Stomach (tissue), 19 donors: ENCODE results near the gene MAPK14. TPM values are rescaled to one million over a fixed set of nuclear protein-coding genes. Genes with fewer than 3 reads are reported as not detected.
A peak's percentile ranks its signal among the peaks of the same experiment; 100 is the strongest.
"Not testable (repeated sequence)": the region's sequence is repeated elsewhere in the genome, so short reads cannot be mapped to it uniquely, and the experiment has no call there.

ENCODE experiments used
- DNase-seq, 2 donors: peaks; one replicate each; pipeline versions ENCODE4 v3.0.0 to v3.0.0-alpha.2; 2013 to 2019
- H3K27ac ChIP-seq, 5 donors: fragments of 200-600 bp in 4 of 5; sonication (generic) in 4 of 5; one replicate each; pipeline ENCODE4 v1.5.1; 2013 to 2019; ENCODE audit warnings: mild to moderate bottlenecking in 1 of 5, moderate library complexity in 1 of 5
- H3K27me3 ChIP-seq, 3 donors: fragments of 200-600 bp; sonication (generic); one replicate each; pipeline ENCODE4 v1.5.1; 2017 to 2019; ENCODE audit warnings: mixed run types in 1 of 3
- H3K36me3 ChIP-seq, 4 donors: fragments of 200-600 bp; sonication (generic); 1 replicate in 3 of 4; 2 replicates in 1 of 4; pipeline ENCODE4 v1.5.1; 2016 to 2019
- H3K4me1 ChIP-seq, 4 donors: fragments of 200-600 bp; sonication (generic); one replicate each; pipeline ENCODE4 v1.5.1; 2016 to 2019
- H3K4me3 ChIP-seq, 4 donors: fragments of 200-600 bp; sonication (generic) in 3 of 4; one replicate each; pipeline ENCODE4 v1.5.1; 2016 to 2019; ENCODE audit warnings: mild to moderate bottlenecking in 1 of 4
- H3K9me3 ChIP-seq, 4 donors: fragments of 200-600 bp; sonication (generic); one replicate each; pipeline ENCODE4 v1.5.1; 2016 to 2019
- EP300 ChIP-seq: sonication (generic); formaldehyde crosslinking; IDR thresholded peaks from one replicate; pipeline ENCODE4 v1.6.1; 2017; ENCODE audit warnings: antibody characterized with exemption
- POLR2A ChIP-seq, 4 donors: fragments of 450-650 bp; IDR thresholded peaks; one replicate each; pipeline ENCODE4 v1.6.1; 2016; ENCODE audit warnings: antibody characterized with exemption in 4 of 4, control low read depth in 2 of 4, mild to moderate bottlenecking in 1 of 4, moderate library complexity in 1 of 4
- POLR2AphosphoS5 ChIP-seq, 3 donors: sonication (generic); formaldehyde crosslinking; IDR thresholded peaks; one replicate each; pipeline ENCODE4 v1.6.1; 2016; ENCODE audit warnings: antibody characterized with exemption in 3 of 3
- WGBS, 5 donors: extraction: QIAGEN DNeasy Blood & Tissue Kit in 3 of 5; methylation state at CpG; one replicate each; pipeline versions ENCODE4 v1.1.5 to v1.1.7; 2013 to 2018; 5-methylcytosine and 5-hydroxymethylcytosine counted together
- intact Hi-C: fragments of 100-400 bp; cut with DNase I; formaldehyde crosslinking; loops from one replicate; pipeline ENCODE4 v1.15.1; 2023; ENCODE audit warnings: low total_unique reads
- long read RNA-seq, 10 donors: transcript quantifications; one replicate each; lab custom pipeline, GENCODE V29; 2026
- polyA plus RNA-seq, 3 donors: library from polyadenylated mRNA; stranded (reverse); fragments of 200-250 nt; gene quantifications; one replicate each; pipeline ENCODE4 v1.2.3, GENCODE V29; 2013
- total RNA-seq, 5 donors: library from RNA; depleted of rRNA; stranded (reverse); fragments of >200 nt; gene quantifications; one replicate each; pipeline versions ENCODE4 v1.1.0 to v1.2.3, GENCODE V29; 2014 to 2016
- TF ChIP-seq, protein P1 (sequence below), 7 experiments: fragments of 450-650 bp in 4 of 7; fragments of 200-600 bp in 3 of 7; sonication (generic) in 3 of 7; IDR thresholded peaks; one replicate each; pipeline ENCODE4 v1.5.1; 2016 to 2019; ENCODE audit warnings: antibody characterized with exemption in 7 of 7, control low read depth in 2 of 7, mild to moderate bottlenecking in 1 of 7
- donor health status: healthy with polysubstance abuse.
- donor health status: Bipolar disorder and iron deficiency.
- donor health status: healthy.

MAPK14 gene
- total RNA-seq (100 to 1,000 TPM in 2 of 5 donors, 10 to 100 TPM in 3; 35.6 to 297 (median 57.2) TPM), polyA plus RNA-seq (10 to 100 TPM; 12.3 to 26.1 (median 13.9) TPM)
- long read RNA-seq, donor 1, partial matches to known transcripts, result 0 of 3 reads
- long read RNA-seq, donor 1, other reads (novel, unspliced or antisense), result 0 of 3 reads
- long read RNA-seq, donor 2, full-length matches to known transcripts, result 7 of 7 reads
- long read RNA-seq, donor 2, partial matches to known transcripts, result 0 of 7 reads
- long read RNA-seq, donor 2, other reads (novel, unspliced or antisense), result 0 of 7 reads
- long read RNA-seq, donor 3, partial matches to known transcripts, result 0 of 3 reads
- long read RNA-seq, donor 3, other reads (novel, unspliced or antisense), result 0 of 3 reads
- long read RNA-seq, donor 4, full-length matches to known transcripts, result 1 of 1 reads
- long read RNA-seq, donor 4, partial matches to known transcripts, result 0 of 1 reads
- long read RNA-seq, donor 4, other reads (novel, unspliced or antisense), result 0 of 1 reads
- long read RNA-seq, donor 5, full-length matches to known transcripts, result 7 of 7 reads
- long read RNA-seq, donor 5, partial matches to known transcripts, result 0 of 7 reads
- long read RNA-seq, donor 5, other reads (novel, unspliced or antisense), result 0 of 7 reads
- long read RNA-seq, donor 6, full-length matches to known transcripts, result 15 of 25 reads
- long read RNA-seq, donor 6, partial matches to known transcripts, result 10 of 25 reads
- long read RNA-seq, donor 6, other reads (novel, unspliced or antisense), result 0 of 25 reads
- long read RNA-seq, donor 7, full-length matches to known transcripts, result 5 of 5 reads
- long read RNA-seq, donor 7, partial matches to known transcripts, result 0 of 5 reads
- long read RNA-seq, donor 7, other reads (novel, unspliced or antisense), result 0 of 5 reads
- long read RNA-seq, donor 8, partial matches to known transcripts, result 0 of 3 reads
- long read RNA-seq, donor 8, other reads (novel, unspliced or antisense), result 0 of 3 reads
- long read RNA-seq, donor 9, partial matches to known transcripts, result 0 of 2 reads
- long read RNA-seq, donor 9, other reads (novel, unspliced or antisense), result 0 of 2 reads
- long read RNA-seq, donor 10, partial matches to known transcripts, result 0 of 2 reads
- long read RNA-seq, donor 10, other reads (novel, unspliced or antisense), result 0 of 2 reads

DNA sequence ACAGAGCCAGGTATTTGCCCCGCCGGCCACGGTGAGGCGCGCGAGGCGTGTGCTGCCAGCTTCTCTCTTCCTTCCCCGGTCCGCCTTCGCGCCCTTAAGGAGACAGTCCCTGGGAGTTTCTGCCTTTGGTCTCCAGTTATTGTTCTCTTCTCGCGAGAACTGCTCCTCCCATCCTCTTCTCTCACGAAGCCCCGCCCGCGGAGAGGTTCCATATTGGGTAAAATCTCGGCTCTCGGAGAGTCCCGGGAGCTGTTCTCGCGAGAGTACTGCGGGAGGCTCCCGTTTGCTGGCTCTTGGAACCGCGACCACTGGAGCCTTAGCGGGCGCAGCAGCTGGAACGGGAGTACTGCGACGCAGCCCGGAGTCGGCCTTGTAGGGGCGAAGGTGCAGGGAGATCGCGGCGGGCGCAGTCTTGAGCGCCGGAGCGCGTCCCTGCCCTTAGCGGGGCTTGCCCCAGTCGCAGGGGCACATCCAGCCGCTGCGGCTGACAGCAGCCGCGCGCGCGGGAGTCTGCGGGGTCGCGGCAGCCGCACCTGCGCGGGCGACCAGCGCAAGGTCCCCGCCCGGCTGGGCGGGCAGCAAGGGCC lies at the start of gene MAPK14:
TSS of gene MAPK14 (plus strand) at position 308 of the 587 bp plus-strand sequence. CDS start 350 bp downstream, outside the sequence.
- H3K4me1 ChIP-seq, result peaks cover 23 to 55% (median 34%) of the 10 kb centered on the region in 4 donors
- no peaks in the 10 kb centered on the region for H3K9me3 ChIP-seq
- H3K27ac ChIP-seq, result peak within 1 kb of the TSS; percentile 89 to 96 (median 94)
- intact Hi-C loops, result loop anchor here (5.0 to 10.0 kb wide), 2 partner anchors 70 to 157 kb away; no protein-coding TSS in a partner anchor
- H3K36me3 ChIP-seq, result no peaks in the 10 kb centered on the region
- peak; percentile 99 to 100 for DNase-seq
- H3K27me3 ChIP-seq, result peaks cover 0 to 22% (median 10%) of the 10 kb centered on the region in 3 donors
- 0 to 1% (median 1%) methylated on average over 11 to 62 of the region's 62 CpGs for WGBS, 5 donors
- H3K4me3 ChIP-seq, result peak within 1 kb of the TSS; percentile 87 to 100 (median 96)
- TF ChIP-seq EP300 (no peak), POLR2AphosphoS5 (IDR thresholded peaks at IDR 0.05) (peak; percentile 87 to 98 (median 97)), POLR2A (IDR thresholded peaks at IDR 0.05) (peak in 2 of 4 donors; percentile 66 to 85)
- TF ChIP-seq, protein P1, sequence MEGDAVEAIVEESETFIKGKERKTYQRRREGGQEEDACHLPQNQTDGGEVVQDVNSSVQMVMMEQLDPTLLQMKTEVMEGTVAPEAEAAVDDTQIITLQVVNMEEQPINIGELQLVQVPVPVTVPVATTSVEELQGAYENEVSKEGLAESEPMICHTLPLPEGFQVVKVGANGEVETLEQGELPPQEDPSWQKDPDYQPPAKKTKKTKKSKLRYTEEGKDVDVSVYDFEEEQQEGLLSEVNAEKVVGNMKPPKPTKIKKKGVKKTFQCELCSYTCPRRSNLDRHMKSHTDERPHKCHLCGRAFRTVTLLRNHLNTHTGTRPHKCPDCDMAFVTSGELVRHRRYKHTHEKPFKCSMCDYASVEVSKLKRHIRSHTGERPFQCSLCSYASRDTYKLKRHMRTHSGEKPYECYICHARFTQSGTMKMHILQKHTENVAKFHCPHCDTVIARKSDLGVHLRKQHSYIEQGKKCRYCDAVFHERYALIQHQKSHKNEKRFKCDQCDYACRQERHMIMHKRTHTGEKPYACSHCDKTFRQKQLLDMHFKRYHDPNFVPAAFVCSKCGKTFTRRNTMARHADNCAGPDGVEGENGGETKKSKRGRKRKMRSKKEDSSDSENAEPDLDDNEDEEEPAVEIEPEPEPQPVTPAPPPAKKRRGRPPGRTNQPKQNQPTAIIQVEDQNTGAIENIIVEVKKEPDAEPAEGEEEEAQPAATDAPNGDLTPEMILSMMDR (IDR thresholded peaks at IDR 0.05), result peak in 4 of 7 experiments; percentile 81 to 98 (median 88)

GRCh38 chr6:35980126-35980525 lies 47.5 kb upstream of the MAPK14 start:
- DNase-seq, H3K4me1 ChIP-seq, H3K4me3 ChIP-seq, H3K27ac ChIP-seq, intact Hi-C loops, H3K9me3 ChIP-seq, H3K36me3 ChIP-seq, H3K27me3 ChIP-seq: not testable (repeated sequence)
- WGBS, 5 donors, result 94 to 97% (median 96%) methylated on average over 1 of the region's 1 CpG

- Histone ChIP-seq H3K9me3 (no peaks in the 10 kb centered on the region), H3K27ac (no peak overlapping the region), H3K4me1 (no peaks in the 10 kb centered on the region), H3K27me3 (no peaks in the 10 kb centered on the region), H3K36me3 (no peaks in the 10 kb centered on the region), H3K4me3 (no peak overlapping the region)
- no peak for TF ChIP-seq POLR2A (IDR thresholded peaks at IDR 0.05)
- TF ChIP-seq, protein P1 (IDR thresholded peaks at IDR 0.05), result no peak
- no peak for TF ChIP-seq EP300
- no peak for TF ChIP-seq POLR2AphosphoS5 (IDR thresholded peaks at IDR 0.05)
- WGBS, 5 donors, result 88 to 93% (median 90%) methylated on average over 6 of the region's 6 CpGs
- intact Hi-C loops, result no loop called here
- DNase-seq, result no peak
Observed at GRCh38 chr6:35980991-35981645, 46.5 kb upstream of the MAPK14 start.

DNA sequence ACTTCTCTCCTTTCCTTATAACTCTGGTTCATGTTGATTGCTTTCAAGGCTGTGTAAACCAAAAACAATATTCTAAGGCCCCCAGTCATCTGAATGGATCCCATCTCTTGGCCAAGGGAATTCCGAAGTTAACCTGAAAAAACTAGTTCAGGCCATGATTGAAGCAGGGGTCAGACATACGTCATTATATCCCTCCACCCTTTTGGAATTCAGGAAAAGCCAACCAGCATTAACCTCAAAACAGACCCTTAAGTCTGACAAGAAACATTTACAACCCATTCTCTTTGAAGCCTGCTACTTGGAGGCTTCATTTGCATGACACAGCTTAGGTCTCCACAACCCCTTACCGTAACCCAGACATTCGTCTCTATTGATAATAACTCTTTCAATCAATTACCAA lies 42.9 kb upstream of the MAPK14 start:
- Histone ChIP-seq H3K27me3 (no peaks in the 10 kb centered on the region), H3K4me1 (no peaks in the 10 kb centered on the region), H3K36me3 (no peaks in the 10 kb centered on the region), H3K4me3 (no peak overlapping the region), H3K27ac (no peak overlapping the region), H3K9me3 (no peaks in the 10 kb centered on the region)
- 83 to 90% (median 88%) methylated on average over 4 of the region's 4 CpGs for WGBS, 5 donors
- TF ChIP-seq POLR2A (IDR thresholded peaks at IDR 0.05), result no peak
- TF ChIP-seq POLR2AphosphoS5 (IDR thresholded peaks at IDR 0.05), result no peak
- TF ChIP-seq EP300, result no peak
- TF ChIP-seq, protein P1 (IDR thresholded peaks at IDR 0.05), result no peak
- intact Hi-C loops, result no loop called here
- no peak for DNase-seq

DNA sequence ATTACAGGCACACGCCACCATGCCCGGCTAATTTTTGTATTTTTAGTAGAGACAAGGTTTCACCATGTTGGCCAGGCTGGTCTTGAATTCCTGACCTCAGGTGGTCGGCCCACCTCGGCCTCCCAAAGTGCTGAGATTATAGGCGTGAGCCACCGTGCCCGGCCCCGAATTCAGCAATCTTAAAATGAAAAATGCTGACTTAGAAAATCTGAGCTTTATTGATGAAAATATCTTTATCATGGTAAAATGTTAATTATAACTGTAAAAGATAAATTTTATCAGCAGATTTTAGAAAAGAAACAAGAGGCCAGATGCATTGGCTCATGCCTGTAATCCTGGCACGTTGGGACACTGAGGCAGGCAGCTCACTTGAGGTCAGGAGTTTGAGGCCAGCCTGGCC lies 39.6 kb upstream of the MAPK14 start:
- H3K4me1 ChIP-seq, H3K9me3 ChIP-seq, H3K27me3 ChIP-seq, H3K4me3 ChIP-seq, H3K27ac ChIP-seq, intact Hi-C loops, DNase-seq, H3K36me3 ChIP-seq: not testable (repeated sequence)
- 85 to 97% (median 89%) methylated on average over 9 of the region's 9 CpGs for WGBS, 5 donors
